CD4-positive, alpha-beta T cell treated with Interferon gamma for 1 hour (primary cell): Measurements from ENCODE around the gene CD84.
"Not testable (repeated sequence)": the region's sequence is repeated elsewhere in the genome, so short reads cannot be mapped to it uniquely, and the experiment has no call there.

Experiments
- DNase-seq: peaks from one replicate; pipeline ENCODE4 v3.0.0-alpha.2; 2020

CD84 gene

GRCh38 chr1:160539990-160540858, 39.1 kb downstream of the CD84 start:
- DNase-seq = peak; percentile 61

GRCh38 chr1:160539684-160539989, 39.7 kb downstream of the CD84 start:
- no peak for DNase-seq

- no peak for DNase-seq
Measured at GRCh38 chr1:160538985-160539651, 40.2 kb downstream of the CD84 start.

- no peak for DNase-seq
Measured at GRCh38 chr1:160537714-160538665, 41.3 kb downstream of the CD84 start.

GRCh38 chr1:160534823-160535605, 44.3 kb downstream of the CD84 start:
- DNase-seq = no peak

GRCh38 chr1:160532557-160532813, 46.8 kb downstream of the CD84 start:
- DNase-seq = not testable (repeated sequence)

GRCh38 chr1:160531809-160532556, 47.3 kb downstream of the CD84 start:
- not testable (repeated sequence) for DNase-seq

- DNase-seq = not testable (repeated sequence)
Measured at GRCh38 chr1:160529401-160529952, 49.8 kb downstream of the CD84 start.

- not testable (repeated sequence) for DNase-seq
Measured at GRCh38 chr1:160523789-160524188, 55.5 kb downstream of the CD84 start.

GRCh38 chr1:160522622-160523345, 56.5 kb downstream of the CD84 start, which contains the start of gene SLAMF6:
SLAMF6 (minus strand) TSS chr1:160523255; CDS start chr1:160523192, 63 bp downstream.
- DNase-seq = peak; percentile 11

- DNase-seq = no peak
Measured at GRCh38 chr1:160522136-160522535, 57.2 kb downstream of the CD84 start.

- DNase-seq = no peak
Measured at GRCh38 chr1:160521554-160521953, 57.7 kb downstream of the CD84 start.

GRCh38 chr1:160520999-160521398, 58.3 kb downstream of the CD84 start:
- no peak for DNase-seq

GRCh38 chr1:160520582-160520981, 58.7 kb downstream of the CD84 start:
- DNase-seq = no peak

- no peak for DNase-seq
Measured at GRCh38 chr1:160519642-160520435, 59.5 kb downstream of the CD84 start.

- DNase-seq = not testable (repeated sequence)
Measured at GRCh38 chr1:160517519-160517918, 61.8 kb downstream of the CD84 start.

- not testable (repeated sequence) for DNase-seq
Measured at GRCh38 chr1:160515908-160516307, 63.4 kb downstream of the CD84 start.

- no peak for DNase-seq
Measured at GRCh38 chr1:160504651-160505050, 74.6 kb downstream of the CD84 start.

GRCh38 chr1:160503087-160503486, 76.2 kb downstream of the CD84 start:
- DNase-seq = no peak
